ENCODE results near the gene TSSK2. TPM values are rescaled to one million over a fixed set of nuclear protein-coding genes. Genes with fewer than 3 reads are reported as not detected.

Gene TSSK2
- total and polyA plus RNA-seq, 4 experiments from 2014 or later, result not detected

- CTCF ChIA-PET (ENCODE audit: partially characterized antibody), result no interaction called here
- H3K36me3 Mint-ChIP-seq, result peaks cover 42 to 71% of the 10 kb centered on the region in 2 donors
- peaks cover 3 to 9% (median 6%) of the 10 kb centered on the region in 4 donors for H3K4me1 Mint-ChIP-seq
- H3K4me1 ChIP-seq (ENCODE audit: insufficient read depth, low read length), result peaks cover 4% of the 10 kb centered on the region
- POLR2A ChIA-PET (ENCODE audit: partially characterized antibody), result no interaction called here
- no peak overlapping the region for H3K27ac ChIP-seq (ENCODE audit: low read depth, low read length)
- no peak overlapping the region for H3K4me3 Mint-ChIP-seq
- DNase-seq, result no peak
- peaks cover 77% of the 10 kb centered on the region for H3K36me3 ChIP-seq (ENCODE audit: insufficient read depth, low read length)
- no peak overlapping the region for H3K27ac Mint-ChIP-seq
- intact Hi-C loops (cut with micrococcal nuclease), result no loop called here
- H3K4me3 ChIP-seq (ENCODE audit: low read length in 2 of 2), result no peak overlapping the region
- H3K9me3 ChIP-seq (ENCODE audit: control insufficient read depth in 1 of 2, low read length in 2 of 2), result no peaks in the 10 kb centered on the region
- H3K27me3 ChIP-seq (ENCODE audit: insufficient read depth, low read length), result no peaks in the 10 kb centered on the region
- no peaks in the 10 kb centered on the region for H3K9me3 Mint-ChIP-seq
- no peaks in the 10 kb centered on the region for H3K27me3 Mint-ChIP-seq
Measured at GRCh38 chr22:19138217-19139000, 7.3 kb downstream of the TSSK2 start.

GRCh38 chr22:19139001-19139356, 7.9 kb downstream of the TSSK2 start:
- H3K27ac ChIP-seq (ENCODE audit: low read depth, low read length), result no peak overlapping the region

GRCh38 chr22:19139974-19140373, 8.9 kb downstream of the TSSK2 start:
- no peaks in the 10 kb centered on the region for H3K9me3 Mint-ChIP-seq

More at GRCh38 chr22:19139001-19139356, 7.9 kb downstream of the TSSK2 start:
- POLR2A ChIA-PET (ENCODE audit: partially characterized antibody), result no interaction called here
- CTCF ChIA-PET (ENCODE audit: partially characterized antibody), result no interaction called here
- Mint-ChIP-seq H3K4me3 (no peak overlapping the region), H3K27me3 (no peaks in the 10 kb centered on the region), H3K4me1 (peaks cover 6 to 15% (median 11%) of the 10 kb centered on the region in 4 donors), H3K9me3 (no peaks in the 10 kb centered on the region), H3K36me3 (peaks cover 42 to 68% of the 10 kb centered on the region in 2 donors), H3K27ac (no peak overlapping the region)
- Histone ChIP-seq H3K36me3 (ENCODE audit: insufficient read depth, low read length) (peaks cover 71% of the 10 kb centered on the region), H3K4me1 (ENCODE audit: insufficient read depth, low read length) (peaks cover 10% of the 10 kb centered on the region), H3K4me3 (ENCODE audit: low read length in 2 of 2) (no peak overlapping the region), H3K27me3 (ENCODE audit: insufficient read depth, low read length) (no peaks in the 10 kb centered on the region), H3K9me3 (ENCODE audit: control insufficient read depth in 1 of 2, low read length in 2 of 2) (no peaks in the 10 kb centered on the region)
- DNase-seq, result no peak
- intact Hi-C loops (cut with micrococcal nuclease), result no loop called here

GRCh38 chr22:19142394-19142793, 11.3 kb downstream of the TSSK2 start:
- Mint-ChIP-seq H3K4me1 (peaks cover 11 to 25% (median 18%) of the 10 kb centered on the region in 4 donors), H3K9me3 (no peaks in the 10 kb centered on the region), H3K27me3 (peaks cover 2 to 6% of the 10 kb centered on the region in 2 donors), H3K36me3 (peaks cover 23 to 46% of the 10 kb centered on the region in 2 donors), H3K4me3 (peak overlapping the region in 5 of 8 donors; percentile 15 to 44 (median 41)), H3K27ac (peak overlapping the region in 1 of 7 donors; percentile 29)
- ChIA-PET CTCF (ENCODE audit: partially characterized antibody) (interaction anchor here (0.7 kb wide), 1 partner anchor 31 kb away, joined by 3 read pairs; no protein-coding TSS in a partner anchor), POLR2A (ENCODE audit: partially characterized antibody) (interaction anchor here (2.8 kb wide), 1 partner anchor 35 kb away, joined by 12 read pairs; the partner anchor contains the start of gene SLC25A1)
- H3K4me3 ChIP-seq (ENCODE audit: low read length in 2 of 2), result no peak overlapping the region
- intact Hi-C loops (cut with micrococcal nuclease), result no loop called here
- DNase-seq, result no peak
- no peaks in the 10 kb centered on the region for H3K9me3 ChIP-seq (ENCODE audit: control insufficient read depth in 1 of 2, low read length in 2 of 2)
- peaks cover 12% of the 10 kb centered on the region for H3K4me1 ChIP-seq (ENCODE audit: insufficient read depth, low read length)
- H3K36me3 ChIP-seq (ENCODE audit: insufficient read depth, low read length), result peaks cover 49% of the 10 kb centered on the region
- no peak overlapping the region for H3K27ac ChIP-seq (ENCODE audit: low read depth, low read length)
- no peaks in the 10 kb centered on the region for H3K27me3 ChIP-seq (ENCODE audit: insufficient read depth, low read length)

More at GRCh38 chr22:19139974-19140373, 8.9 kb downstream of the TSSK2 start:
- Histone ChIP-seq H3K27me3 (ENCODE audit: insufficient read depth, low read length) (no peaks in the 10 kb centered on the region), H3K36me3 (ENCODE audit: insufficient read depth, low read length) (peaks cover 65% of the 10 kb centered on the region), H3K4me1 (ENCODE audit: insufficient read depth, low read length) (peaks cover 12% of the 10 kb centered on the region), H3K9me3 (ENCODE audit: control insufficient read depth in 1 of 2, low read length in 2 of 2) (no peaks in the 10 kb centered on the region), H3K4me3 (ENCODE audit: low read length in 2 of 2) (no peak overlapping the region), H3K27ac (ENCODE audit: low read depth, low read length) (no peak overlapping the region)
- intact Hi-C loops (cut with micrococcal nuclease), result no loop called here
- Mint-ChIP-seq H3K36me3 (peaks cover 41 to 67% of the 10 kb centered on the region in 2 donors), H3K27ac (no peak overlapping the region), H3K4me1 (peaks cover 13 to 25% (median 19%) of the 10 kb centered on the region in 4 donors), H3K27me3 (no peaks in the 10 kb centered on the region), H3K4me3 (no peak overlapping the region)
- DNase-seq, result no peak
- POLR2A ChIA-PET (ENCODE audit: partially characterized antibody), result no interaction called here
- CTCF ChIA-PET (ENCODE audit: partially characterized antibody), result interaction anchor here (0.6 to 1.0 kb wide), 2 partner anchors 239 to 490 kb away, joined by 3 read pairs; no protein-coding TSS in a partner anchor

- POLR2A ChIA-PET (ENCODE audit: partially characterized antibody), result interaction anchor here (1.1 to 2.8 kb wide), 6 partner anchors 21 to 289 kb away, joined by 3 to 29 read pairs (median 7); partner anchors contain the start of genes DGCR2, HIRA, MRPL40 and SLC25A1
- Histone ChIP-seq H3K4me3 (ENCODE audit: low read length in 2 of 2) (no peak overlapping the region), H3K27ac (ENCODE audit: low read depth, low read length) (no peak overlapping the region), H3K9me3 (ENCODE audit: control insufficient read depth in 1 of 2, low read length in 2 of 2) (no peaks in the 10 kb centered on the region), H3K4me1 (ENCODE audit: insufficient read depth, low read length) (peaks cover 12% of the 10 kb centered on the region), H3K27me3 (ENCODE audit: insufficient read depth, low read length) (no peaks in the 10 kb centered on the region), H3K36me3 (ENCODE audit: insufficient read depth, low read length) (peaks cover 41% of the 10 kb centered on the region)
- H3K9me3 Mint-ChIP-seq, result no peaks in the 10 kb centered on the region
- intact Hi-C loops (cut with micrococcal nuclease), result no loop called here
- H3K4me3 Mint-ChIP-seq, result peak overlapping the region; percentile 35 to 100 (median 98)
- peaks cover 11 to 25% (median 18%) of the 10 kb centered on the region in 4 donors for H3K4me1 Mint-ChIP-seq
- peaks cover 2 to 6% of the 10 kb centered on the region in 2 donors for H3K27me3 Mint-ChIP-seq
- CTCF ChIA-PET (ENCODE audit: partially characterized antibody), result interaction anchor here (1.2 to 2.3 kb wide), 4 partner anchors 13 to 487 kb away, joined by 3 to 14 read pairs (median 7); partner anchors contain the start of gene CLTCL1
- DNase-seq, result no peak
- H3K27ac Mint-ChIP-seq, result peak overlapping the region in 2 of 7 donors; percentile 48 to 99
- peaks cover 23 to 43% of the 10 kb centered on the region in 2 donors for H3K36me3 Mint-ChIP-seq
Measured at GRCh38 chr22:19143212-19143611, 12.1 kb downstream of the TSSK2 start.

- Mint-ChIP-seq H3K27me3 (peaks cover 2 to 6% of the 10 kb centered on the region in 2 donors), H3K4me1 (peaks cover 11 to 25% (median 18%) of the 10 kb centered on the region in 4 donors), H3K27ac (peak overlapping the region; percentile 90 to 99 (median 98)), H3K36me3 (peaks cover 20 to 39% of the 10 kb centered on the region in 2 donors), H3K9me3 (no peaks in the 10 kb centered on the region), H3K4me3 (peak overlapping the region; percentile 96 to 100 (median 98))
- peak; percentile 22 to 59 (median 44) for DNase-seq
- Histone ChIP-seq H3K36me3 (ENCODE audit: insufficient read depth, low read length) (peaks cover 34% of the 10 kb centered on the region), H3K27me3 (ENCODE audit: insufficient read depth, low read length) (peaks cover 7% of the 10 kb centered on the region), H3K4me3 (ENCODE audit: low read length in 2 of 2) (peak overlapping the region; percentile 86 to 94), H3K9me3 (ENCODE audit: control insufficient read depth in 1 of 2, low read length in 2 of 2) (no peaks in the 10 kb centered on the region), H3K27ac (ENCODE audit: low read depth, low read length) (peak overlapping the region; percentile 81), H3K4me1 (ENCODE audit: insufficient read depth, low read length) (peaks cover 12% of the 10 kb centered on the region)
- intact Hi-C loops (cut with micrococcal nuclease), result loop anchor here (1.0 kb wide), 5 partner anchors 22 to 486 kb away; partner anchors contain the start of genes CDC45, DGCR2 and UFD1
- ChIA-PET CTCF (ENCODE audit: partially characterized antibody) (interaction anchor here (0.8 to 2.6 kb wide), 22 partner anchors 8 to 488 kb away, joined by 3 to 14 read pairs (median 5); partner anchors contain the start of genes CDC45, CLTCL1, DGCR2 and UFD1), POLR2A (ENCODE audit: partially characterized antibody) (interaction anchor here (0.8 to 2.8 kb wide), 13 partner anchors 22 to 486 kb away, joined by 3 to 29 read pairs (median 6); partner anchors contain the start of genes CDC45, DGCR2, HIRA and MRPL40)
Measured at GRCh38 chr22:19143967-19144400, 12.9 kb downstream of the TSSK2 start.
